GM12892 (cell line): ENCODE results near the gene CC2D2B.

Experiments
- POLR2A ChIP-seq: IDR thresholded peaks from 2 replicates; pipeline ENCODE4 v1.6.1; 2011; ENCODE audit warnings: low read depth, low read length, control low read depth
- POLR2AphosphoS5 ChIP-seq: IDR thresholded peaks from 2 replicates; pipeline ENCODE4 v1.6.1; 2011; ENCODE audit warnings: low read depth, low read length, control low read depth
- TAF1 ChIP-seq: IDR thresholded peaks from 2 replicates; pipeline ENCODE4 v1.6.1; 2011; ENCODE audit warnings: low read depth, mild to moderate bottlenecking, control low read depth, low read length, borderline replicate concordance

DNA sequence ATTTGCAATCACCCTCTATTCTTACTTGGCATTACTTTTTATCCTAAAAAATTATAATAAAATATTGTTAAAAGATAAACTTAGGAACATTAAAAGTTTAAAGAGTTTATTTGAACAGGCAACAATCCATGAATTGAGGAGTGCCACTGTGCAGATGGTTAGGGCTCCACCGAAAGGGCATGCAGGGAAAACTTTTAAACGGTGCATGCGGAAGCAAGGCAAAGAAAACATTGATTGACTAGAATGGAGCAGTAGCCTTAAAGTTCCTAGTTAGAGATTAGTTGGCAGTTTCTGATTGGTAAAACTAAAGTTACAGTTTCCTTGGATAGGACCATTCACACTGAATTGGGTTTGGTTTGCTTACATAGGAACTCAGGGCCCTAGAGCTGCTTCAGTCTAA lies 17.3 kb downstream of the CC2D2B start:
- TF ChIP-seq TAF1, result no peak
- TF ChIP-seq POLR2AphosphoS5, result no peak
- TF ChIP-seq POLR2A, result no peak
